HG02763 (cell line): ENCODE measurements around the gene CASQ2.

Source experiments
- ATAC-seq: cut with Tn5 transposase; IDR thresholded peaks from one replicate; pipeline ENCODE4 v1.9.1; 2021; ENCODE audit warnings: mild to moderate bottlenecking, moderate library complexity; ENCODE audit not compliant: unreplicated experiment

Gene CASQ2

GRCh38 chr1:115732316-115732715 lies 36.2 kb downstream of the CASQ2 start:
- no peak for ATAC-seq

- peak; percentile 86 for ATAC-seq
Observed at GRCh38 chr1:115729756-115730155, 38.8 kb downstream of the CASQ2 start.

GRCh38 chr1:115728341-115728740 lies 40.2 kb downstream of the CASQ2 start:
- no peak for ATAC-seq

GRCh38 chr1:115727706-115728249 lies 40.7 kb downstream of the CASQ2 start:
- ATAC-seq: no peak

GRCh38 chr1:115726570-115726969 lies 41.9 kb downstream of the CASQ2 start:
- no peak for ATAC-seq

GRCh38 chr1:115726161-115726560 lies 42.4 kb downstream of the CASQ2 start:
- ATAC-seq: no peak

GRCh38 chr1:115725600-115725999 lies 42.9 kb downstream of the CASQ2 start:
- ATAC-seq: no peak

- no peak for ATAC-seq
Observed at GRCh38 chr1:115723756-115724155, 44.8 kb downstream of the CASQ2 start.

- no peak for ATAC-seq
Observed at GRCh38 chr1:115722221-115722620, 46.3 kb downstream of the CASQ2 start.

GRCh38 chr1:115719285-115719684 lies 49.2 kb downstream of the CASQ2 start:
- no peak for ATAC-seq

- no peak for ATAC-seq
Observed at GRCh38 chr1:115718011-115718754, 50.3 kb downstream of the CASQ2 start.

- no peak for ATAC-seq
Observed at GRCh38 chr1:115717541-115717940, 51.0 kb downstream of the CASQ2 start.

GRCh38 chr1:115714572-115715141 lies 53.9 kb downstream of the CASQ2 start:
- ATAC-seq: no peak

- no peak for ATAC-seq
Observed at GRCh38 chr1:115713906-115714305, 54.6 kb downstream of the CASQ2 start.

GRCh38 chr1:115712911-115713609 lies 55.5 kb downstream of the CASQ2 start:
- ATAC-seq: no peak

GRCh38 chr1:115710859-115711624 lies 57.5 kb downstream of the CASQ2 start:
- no peak for ATAC-seq

GRCh38 chr1:115706587-115707425 lies 61.7 kb downstream of the CASQ2 start:
- no peak for ATAC-seq

GRCh38 chr1:115705963-115706362 lies 62.6 kb downstream of the CASQ2 start:
- no peak for ATAC-seq

GRCh38 chr1:115705085-115705951 lies 63.2 kb downstream of the CASQ2 start:
- ATAC-seq: no peak
